Loucy (cell line): Measurements from ENCODE around the gene RAB11FIP3.

Experiments
- H2AFZ ChIP-seq: fragments of 200-600 bp; sonication (generic); 2 replicates; pipeline ENCODE4 v1.6.0; 2016; ENCODE audit warnings: antibody characterized with exemption, mild to moderate bottlenecking, low read length, moderate library complexity
- H3F3A ChIP-seq: fragments of 200-600 bp; 2 replicates; pipeline ENCODE4 v1.6.0; 2016; ENCODE audit warnings: antibody characterized with exemption, low read depth, mild to moderate bottlenecking
- H3K27me3 ChIP-seq: fragments of 200-600 bp; sonication (generic); 2 replicates; pipeline ENCODE4 v1.6.1; 2014; ENCODE audit warnings: low read length, mild to moderate bottlenecking; ENCODE audit not compliant: insufficient read depth, poor library complexity, severe bottlenecking
- H3K36me3 ChIP-seq: fragments of 200-600 bp; sonication (generic); 2 replicates; pipeline ENCODE4 v1.6.1; 2016; ENCODE audit warnings: low read length; ENCODE audit not compliant: insufficient read depth
- H3K4me1 ChIP-seq: fragments of 200-600 bp; sonication (generic); 2 replicates; pipeline ENCODE4 v1.5.1; 2014; ENCODE audit warnings: low read length, mild to moderate bottlenecking; ENCODE audit not compliant: insufficient read depth, poor library complexity, severe bottlenecking
- H3K4me2 ChIP-seq: fragments of 200-600 bp; sonication (generic); 2 replicates; pipeline ENCODE4 v1.6.0; 2014; ENCODE audit warnings: antibody characterized with exemption, low read length, low read depth, mild to moderate bottlenecking; ENCODE audit not compliant: poor library complexity, severe bottlenecking
- H3K4me3 ChIP-seq: fragments of 200-600 bp; sonication (generic); 2 replicates; pipeline ENCODE4 v1.5.1; 2014; ENCODE audit warnings: low read length, mild to moderate bottlenecking, mixed read lengths; ENCODE audit not compliant: poor library complexity, severe bottlenecking
- H3K79me2 ChIP-seq: fragments of 200-600 bp; sonication (generic); 2 replicates; pipeline ENCODE4 v1.6.1; 2014; ENCODE audit warnings: low read length; ENCODE audit not compliant: insufficient read depth
- H3K9ac ChIP-seq: fragments of 200-600 bp; sonication (generic); 2 replicates; pipeline ENCODE4 v1.6.0; 2014; ENCODE audit warnings: mild to moderate bottlenecking, low read depth, low read length, moderate library complexity; ENCODE audit not compliant: poor library complexity, severe bottlenecking
- H3K9me2 ChIP-seq: fragments of 200-600 bp; sonication (generic); replicated peaks from 2 replicates; pipeline ENCODE4 v1.6.1; 2016; ENCODE audit warnings: low read depth, low read length, mixed read lengths
- H3K9me3 ChIP-seq: fragments of 200-600 bp; sonication (generic); 2 replicates; pipeline ENCODE4 v1.6.1; 2014; ENCODE audit warnings: mild to moderate bottlenecking, antibody characterized with exemption, low read length, low read depth; ENCODE audit not compliant: insufficient read depth
- H4K20me1 ChIP-seq: fragments of 200-600 bp; sonication (generic); 2 replicates; pipeline ENCODE4 v1.6.0; 2014; ENCODE audit warnings: antibody characterized with exemption, low read length, mild to moderate bottlenecking; ENCODE audit not compliant: insufficient read depth, poor library complexity, severe bottlenecking
- EZH2phosphoT487 ChIP-seq: fragments of 200-600 bp; IDR thresholded peaks from 2 replicates; pipeline ENCODE4 v1.6.1; 2018; ENCODE audit warnings: antibody characterized with exemption, mild to moderate bottlenecking, moderate library complexity, borderline replicate concordance
- TF ChIP-seq, protein P1 (sequence below): fragments of 200-600 bp; sonication (generic); conservative IDR thresholded peaks from 2 replicates; pipeline ENCODE4 v1.5.1; 2014; ENCODE audit warnings: mild to moderate bottlenecking, antibody characterized with exemption, low read length

The RAB11FIP3 gene

DNA sequence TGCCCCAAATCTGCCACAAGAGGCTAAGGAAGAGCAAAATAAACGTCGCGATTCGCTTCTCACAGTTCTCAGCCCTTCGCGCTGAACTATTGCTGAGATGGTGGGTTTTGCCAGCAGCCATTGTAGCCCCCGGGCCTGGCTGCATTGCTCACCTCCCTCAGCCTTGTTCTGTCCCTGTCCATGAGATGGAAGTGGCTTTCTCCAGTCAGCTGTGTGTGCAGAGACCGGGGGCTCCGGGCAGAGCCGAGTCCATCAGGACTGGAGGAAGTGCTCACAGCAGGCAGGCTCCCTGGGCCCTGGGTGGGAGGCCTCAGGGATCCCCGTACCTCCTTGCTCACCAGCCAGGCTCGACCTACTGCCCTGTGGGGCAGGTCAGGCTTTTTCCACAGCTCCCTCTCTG, 74.5 kb downstream of the RAB11FIP3 start:
- no peak overlapping the region for H3K4me3 ChIP-seq
- H3K9me3 ChIP-seq: no peaks in the 10 kb centered on the region
- no peaks in the 10 kb centered on the region for H4K20me1 ChIP-seq
- no peaks in the 10 kb centered on the region for H3K9me2 ChIP-seq
- H3K79me2 ChIP-seq: no peaks in the 10 kb centered on the region
- no peaks in the 10 kb centered on the region for H3K27me3 ChIP-seq
- TF ChIP-seq EZH2phosphoT487: no peak
- TF ChIP-seq, protein P1, sequence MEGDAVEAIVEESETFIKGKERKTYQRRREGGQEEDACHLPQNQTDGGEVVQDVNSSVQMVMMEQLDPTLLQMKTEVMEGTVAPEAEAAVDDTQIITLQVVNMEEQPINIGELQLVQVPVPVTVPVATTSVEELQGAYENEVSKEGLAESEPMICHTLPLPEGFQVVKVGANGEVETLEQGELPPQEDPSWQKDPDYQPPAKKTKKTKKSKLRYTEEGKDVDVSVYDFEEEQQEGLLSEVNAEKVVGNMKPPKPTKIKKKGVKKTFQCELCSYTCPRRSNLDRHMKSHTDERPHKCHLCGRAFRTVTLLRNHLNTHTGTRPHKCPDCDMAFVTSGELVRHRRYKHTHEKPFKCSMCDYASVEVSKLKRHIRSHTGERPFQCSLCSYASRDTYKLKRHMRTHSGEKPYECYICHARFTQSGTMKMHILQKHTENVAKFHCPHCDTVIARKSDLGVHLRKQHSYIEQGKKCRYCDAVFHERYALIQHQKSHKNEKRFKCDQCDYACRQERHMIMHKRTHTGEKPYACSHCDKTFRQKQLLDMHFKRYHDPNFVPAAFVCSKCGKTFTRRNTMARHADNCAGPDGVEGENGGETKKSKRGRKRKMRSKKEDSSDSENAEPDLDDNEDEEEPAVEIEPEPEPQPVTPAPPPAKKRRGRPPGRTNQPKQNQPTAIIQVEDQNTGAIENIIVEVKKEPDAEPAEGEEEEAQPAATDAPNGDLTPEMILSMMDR: no peak
- H3K4me1 ChIP-seq: no peaks in the 10 kb centered on the region
- no peaks in the 10 kb centered on the region for H3K36me3 ChIP-seq
- no peak overlapping the region for H2AFZ ChIP-seq
- no peaks in the 10 kb centered on the region for H3F3A ChIP-seq
- H3K4me2 ChIP-seq: no peak overlapping the region
- no peak overlapping the region for H3K9ac ChIP-seq

DNA sequence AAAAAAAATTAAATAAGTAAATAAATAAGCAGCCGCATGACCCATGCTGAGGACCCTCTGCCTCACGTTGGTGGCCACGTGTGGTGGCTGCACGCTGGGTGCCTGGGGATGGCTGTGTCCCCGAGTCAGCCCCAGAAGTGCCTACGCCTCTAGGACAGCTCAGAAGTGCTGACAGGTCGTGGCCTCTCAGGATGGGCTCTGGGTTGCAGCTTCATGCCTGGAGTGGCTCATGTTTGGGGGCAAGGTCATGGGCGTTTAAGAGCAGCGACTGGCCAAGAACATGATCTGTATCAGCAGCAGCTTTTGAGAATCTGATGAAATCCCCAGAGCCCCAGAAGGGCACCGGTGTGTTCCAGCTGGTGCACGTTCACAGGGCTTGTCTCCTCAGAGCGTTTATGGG, 75.3 kb downstream of the RAB11FIP3 start:
- H3K9me3 ChIP-seq: no peaks in the 10 kb centered on the region
- H4K20me1 ChIP-seq: no peaks in the 10 kb centered on the region
- no peaks in the 10 kb centered on the region for H3K4me1 ChIP-seq
- H3K9me2 ChIP-seq: no peaks in the 10 kb centered on the region
- H3K4me3 ChIP-seq: no peak overlapping the region
- no peaks in the 10 kb centered on the region for H3K27me3 ChIP-seq
- no peak overlapping the region for H2AFZ ChIP-seq
- TF ChIP-seq, protein P1: no peak
- no peak for TF ChIP-seq EZH2phosphoT487
- H3F3A ChIP-seq: no peaks in the 10 kb centered on the region
- no peak overlapping the region for H3K9ac ChIP-seq
- H3K4me2 ChIP-seq: no peak overlapping the region
- no peaks in the 10 kb centered on the region for H3K79me2 ChIP-seq
- no peaks in the 10 kb centered on the region for H3K36me3 ChIP-seq

DNA sequence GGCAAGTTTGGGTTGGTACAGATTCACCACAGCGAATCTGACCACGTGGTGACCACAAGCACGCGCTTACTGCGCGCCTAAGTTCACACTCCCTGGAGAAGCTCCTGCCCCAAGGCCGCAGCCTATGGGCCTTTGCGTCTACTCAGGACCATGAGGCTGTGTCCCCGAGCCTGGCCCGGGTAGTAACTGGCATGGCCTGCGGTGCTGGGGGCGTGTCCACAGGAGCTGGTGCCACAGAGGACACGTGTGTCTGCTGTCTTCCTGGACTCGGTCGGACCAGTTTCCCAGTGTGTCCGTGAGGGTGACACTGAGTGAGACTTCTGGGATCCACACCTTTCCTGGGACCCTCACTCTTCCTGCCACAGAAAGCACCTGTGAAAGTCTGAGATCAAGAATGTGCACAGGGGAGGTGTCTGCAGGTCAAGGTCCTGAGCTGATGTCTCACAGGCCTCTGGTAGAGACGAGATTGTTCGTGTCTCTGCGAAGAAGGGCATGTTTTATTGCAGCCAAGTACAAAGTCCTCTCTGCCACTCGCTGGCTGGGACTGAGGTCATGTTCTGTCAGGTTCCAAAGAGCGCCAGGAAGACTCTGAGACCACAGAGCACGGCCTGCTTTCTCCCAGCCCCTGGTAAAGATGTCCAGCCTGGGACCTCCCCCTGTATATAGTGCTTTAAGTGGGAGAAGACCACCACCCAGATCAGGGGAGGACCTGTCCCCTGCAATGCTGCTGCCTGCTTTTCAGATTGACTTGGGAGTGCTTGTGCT, 76.9 kb downstream of the RAB11FIP3 start:
- H3K4me3 ChIP-seq: no peak overlapping the region
- H3K9ac ChIP-seq: no peak overlapping the region
- H3K36me3 ChIP-seq: no peaks in the 10 kb centered on the region
- no peaks in the 10 kb centered on the region for H3K79me2 ChIP-seq
- H3K4me2 ChIP-seq: no peak overlapping the region
- H3K9me2 ChIP-seq: no peaks in the 10 kb centered on the region
- no peaks in the 10 kb centered on the region for H4K20me1 ChIP-seq
- H3F3A ChIP-seq: no peaks in the 10 kb centered on the region
- no peaks in the 10 kb centered on the region for H3K9me3 ChIP-seq
- no peak overlapping the region for H2AFZ ChIP-seq
- H3K4me1 ChIP-seq: no peaks in the 10 kb centered on the region
- no peaks in the 10 kb centered on the region for H3K27me3 ChIP-seq
- TF ChIP-seq EZH2phosphoT487: no peak
- TF ChIP-seq, protein P1: no peak
